Endothelial cell of umbilical vein (primary cell): ENCODE measurements around the gene SLC8A1. TPM values are rescaled to one million over a fixed set of nuclear protein-coding genes. Genes with fewer than 3 reads are reported as not detected.

Source experiments
- BruUV-seq: library from RNA; stranded (reverse); fragments of 400-500 nt; replicated peaks from 2 replicates; lab custom pipeline; 2021; lab: Mats Ljungman, UMichigan
- CTCF ChIA-PET: fragments of 300-600, 350-600 bp; sonication (Branson Sonifier 250); formaldehyde crosslinking; loops from one replicate; lab custom pipeline; 2021; ENCODE audit warnings: antibody characterized with exemption, inconsistent platforms; lab: Charles Lee
- POLR2A ChIA-PET: fragments of 300-600, 350-600 bp; sonication (Branson Sonifier 250); formaldehyde crosslinking; loops from one replicate; lab custom pipeline; 2021; ENCODE audit warnings: antibody characterized with exemption, inconsistent platforms; lab: Charles Lee
- DNase-seq: peaks from one replicate; pipeline ENCODE4 v3.0.0-alpha.2; 2011; ENCODE audit warnings: low read depth, low spot score
- FAIRE-seq: peaks from 2 replicates; lab custom pipeline; 2011; peaks lifted over from hg19 to GRCh38; lab: Jason Lieb, UNC
- H2AFZ ChIP-seq: 2 replicates; pipeline ENCODE4 v1.6.0; 2012; ENCODE audit warnings: low read depth, low read length, control low read depth, inconsistent platforms
- H3K27ac ChIP-seq: 2 replicates; pipeline ENCODE4 v1.5.1; 2011; ENCODE audit warnings: low read depth, mild to moderate bottlenecking, control low read depth, low read length, moderate library complexity; ENCODE audit not compliant: insufficient read depth
- H3K27me3 ChIP-seq, 2 experiments: 2 replicates each; pipeline versions ENCODE4 v1.6.0 to v1.6.1; 2011; ENCODE audit warnings: low read length in 2 of 2, mixed read lengths in 1 of 2; ENCODE audit not compliant: control insufficient read depth in 2 of 2, insufficient read depth in 2 of 2
- H3K36me3 ChIP-seq, 2 experiments: 2 replicates in 1 of 2; 3 replicates in 1 of 2; pipeline ENCODE4 v1.5.1; 2011; ENCODE audit warnings: low read length in 2 of 2, mild to moderate bottlenecking in 1 of 2, moderate library complexity in 1 of 2; ENCODE audit not compliant: control insufficient read depth in 2 of 2, insufficient read depth in 2 of 2; ENCODE audit errors: extremely low read depth in 1 of 2
- H3K4me1 ChIP-seq: 3 replicates; pipeline ENCODE4 v1.5.1; 2011; ENCODE audit warnings: mild to moderate bottlenecking, low read length; ENCODE audit not compliant: control insufficient read depth, insufficient read depth; ENCODE audit errors: extremely low read depth
- H3K4me2 ChIP-seq: 2 replicates; pipeline ENCODE4 v1.6.1; 2011; ENCODE audit warnings: low read length, control low read depth, mixed read lengths; ENCODE audit not compliant: insufficient read depth
- H3K4me3 ChIP-seq, 3 experiments: fragments of 200-600 bp in 1 of 3; sonication (generic), shearing (Covaris generic) in 1 of 3; replicated peaks in 1 of 3; 2 replicates each; pipeline ENCODE4 v1.5.1; 2011 to 2016; ENCODE audit warnings: control low read depth in 3 of 3, low read length in 3 of 3, mild to moderate bottlenecking in 2 of 3, inconsistent platforms in 1 of 3, low read depth in 1 of 3, moderate library complexity in 1 of 3; ENCODE audit not compliant: insufficient read depth in 1 of 3
- H3K79me2 ChIP-seq: 2 replicates; pipeline ENCODE4 v1.6.0; 2012; ENCODE audit warnings: low read length, inconsistent platforms; ENCODE audit not compliant: control insufficient read depth, insufficient read depth
- H3K9ac ChIP-seq: replicated peaks from 2 replicates; pipeline ENCODE3; 2011; ENCODE audit warnings: low read length, control low read depth; ENCODE audit not compliant: insufficient read depth; ENCODE audit errors: extremely low read depth
- H3K9me1 ChIP-seq: replicated peaks from 3 replicates; pipeline ENCODE4 v1.6.0; 2011; ENCODE audit warnings: mild to moderate bottlenecking, low read length; ENCODE audit not compliant: control insufficient read depth, insufficient read depth; ENCODE audit errors: extremely low read depth
- H3K9me3 ChIP-seq: replicated peaks from 2 replicates; pipeline ENCODE4 v1.5.1; 2012; ENCODE audit warnings: low read length, inconsistent platforms; ENCODE audit not compliant: control insufficient read depth, insufficient read depth
- H4K20me1 ChIP-seq: replicated peaks from 2 replicates; pipeline ENCODE3; 2011; ENCODE audit warnings: mild to moderate bottlenecking, low read length; ENCODE audit not compliant: control insufficient read depth, insufficient read depth; ENCODE audit errors: extremely low read depth
- EZH2 ChIP-seq: IDR thresholded peaks from 2 replicates; pipeline ENCODE4 v1.6.1; 2012; ENCODE audit warnings: borderline replicate concordance, low read depth, mild to moderate bottlenecking, moderate library complexity, low read length, inconsistent platforms; ENCODE audit not compliant: severe bottlenecking
- FOS ChIP-seq: IDR thresholded peaks from 2 replicates; pipeline ENCODE4 v1.6.1; 2011; ENCODE audit warnings: mild to moderate bottlenecking, low read length, moderate library complexity, borderline replicate concordance; ENCODE audit not compliant: insufficient read depth
- GATA2 ChIP-seq: IDR thresholded peaks from 2 replicates; pipeline ENCODE4 v1.7.0; 2011; ENCODE audit warnings: low read depth, mild to moderate bottlenecking, moderate library complexity, mixed read lengths, low read length; ENCODE audit not compliant: insufficient read length, insufficient read depth
- JUN ChIP-seq: IDR thresholded peaks from 2 replicates; pipeline ENCODE4 v1.6.1; 2011; ENCODE audit warnings: borderline replicate concordance, low read depth; ENCODE audit not compliant: insufficient read length, insufficient read depth
- MYC ChIP-seq: IDR thresholded peaks from one replicate; pipeline ENCODE4 v1.6.1; 2011; ENCODE audit warnings: mild to moderate bottlenecking, low read depth, low read length
- POLR2A ChIP-seq: IDR thresholded peaks from 2 replicates; pipeline ENCODE4 v1.6.1; 2012; ENCODE audit warnings: low read depth, mild to moderate bottlenecking, control low read depth, low read length
- POLR2AphosphoS5 ChIP-seq: IDR thresholded peaks from 2 replicates; pipeline ENCODE4 v1.6.1; 2012; ENCODE audit warnings: low read depth, mild to moderate bottlenecking, control low read depth, low read length, moderate library complexity; ENCODE audit not compliant: insufficient read depth
- dilution Hi-C: fragments of 300-500 bp; cut with MboI; formaldehyde crosslinking; loops from one replicate; pipeline ENCODE4 v1.15.0; 2019; ENCODE audit warnings: low sequenced_read_pairs; ENCODE audit not compliant: extremely low pct_ligation_motif_present
- intact Hi-C: fragments of 100-400 bp; cut with micrococcal nuclease; formaldehyde crosslinking; loops from one replicate; pipeline ENCODE4 v1.10.0; 2022
- polyA plus RNA-seq, 4 experiments: library from polyadenylated mRNA; depleted of rRNA in 3 of 4; stranded (reverse) in 3 of 4; unstranded in 1 of 4; fragments of >200 nt; gene quantifications; 2 replicates each; pipeline versions ENCODE4 v1.2.1 to v1.2.3, GENCODE V29; 2011 to 2012; ENCODE audit warnings: missing spikeins in 1 of 4
- total RNA-seq: library from RNA; stranded (reverse); gene quantifications from 2 replicates; pipeline ENCODE4 v1.2.3, GENCODE V29; 2021
- TF ChIP-seq, protein P1 (sequence below): IDR thresholded peaks from 2 replicates; pipeline ENCODE4 v1.6.1; 2011; ENCODE audit not compliant: insufficient read depth, insufficient read length
- TF ChIP-seq, protein P2 (sequence below), 2 donors: IDR thresholded peaks; 1 replicate in 1 of 2; 2 replicates in 1 of 2; pipeline ENCODE4 v1.5.1; 2011; ENCODE audit warnings: low read length in 2 of 2, mild to moderate bottlenecking in 2 of 2, moderate library complexity in 2 of 2, control low read depth in 1 of 2, inconsistent platforms in 1 of 2, low read depth in 1 of 2; ENCODE audit not compliant: insufficient read depth in 1 of 2; ENCODE audit errors: extremely low read depth in 1 of 2

The SLC8A1 gene
- total and polyA plus RNA-seq, 2 donors (not counting 3 experiments of a cell fraction or from before 2014, with no cell fraction given) = 0.19 to 1.8 TPM

DNA sequence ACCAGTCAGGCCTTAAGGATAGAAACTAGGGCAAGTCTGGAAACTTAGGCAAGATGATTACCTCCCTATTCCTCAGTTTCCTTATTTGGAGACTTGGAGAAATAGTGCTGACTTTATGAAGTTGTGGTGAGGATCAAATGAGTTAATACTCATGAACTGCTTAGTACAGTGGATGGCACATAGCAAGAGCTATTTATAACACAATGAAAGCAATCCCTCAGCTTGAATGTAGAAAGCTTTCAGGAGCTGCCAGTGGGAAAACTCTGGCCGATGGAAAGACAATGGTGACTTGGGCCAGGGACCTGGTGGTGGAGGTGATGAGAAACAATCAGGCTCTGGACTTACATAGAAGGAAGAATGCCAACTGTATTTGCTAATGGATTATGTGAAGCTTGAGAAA, 403.4 kb downstream of the SLC8A1 start:
- Histone ChIP-seq H3K4me1 (no peaks in the 10 kb centered on the region), H3K27me3 (peaks cover 2% of the 10 kb centered on the region in 2 experiments), H3K4me3 (no peak overlapping the region), H3K36me3 (no peaks in the 10 kb centered on the region), H3K27ac (no peak overlapping the region), H3K79me2 (no peaks in the 10 kb centered on the region), H3K9me3 (no peaks in the 10 kb centered on the region), H3K4me2 (no peak overlapping the region), H4K20me1 (no peaks in the 10 kb centered on the region), H3K9me1 (no peaks in the 10 kb centered on the region), H2AFZ (no peak overlapping the region), H3K9ac (no peak overlapping the region)
- dilution Hi-C loops (no loop called here), intact Hi-C loops (no loop called here)
- no peak for TF ChIP-seq EZH2
- no peak for TF ChIP-seq POLR2A
- no peak for TF ChIP-seq FOS
- TF ChIP-seq, protein P1, sequence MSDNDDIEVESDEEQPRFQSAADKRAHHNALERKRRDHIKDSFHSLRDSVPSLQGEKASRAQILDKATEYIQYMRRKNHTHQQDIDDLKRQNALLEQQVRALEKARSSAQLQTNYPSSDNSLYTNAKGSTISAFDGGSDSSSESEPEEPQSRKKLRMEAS = no peak
- TF ChIP-seq, protein P2, sequence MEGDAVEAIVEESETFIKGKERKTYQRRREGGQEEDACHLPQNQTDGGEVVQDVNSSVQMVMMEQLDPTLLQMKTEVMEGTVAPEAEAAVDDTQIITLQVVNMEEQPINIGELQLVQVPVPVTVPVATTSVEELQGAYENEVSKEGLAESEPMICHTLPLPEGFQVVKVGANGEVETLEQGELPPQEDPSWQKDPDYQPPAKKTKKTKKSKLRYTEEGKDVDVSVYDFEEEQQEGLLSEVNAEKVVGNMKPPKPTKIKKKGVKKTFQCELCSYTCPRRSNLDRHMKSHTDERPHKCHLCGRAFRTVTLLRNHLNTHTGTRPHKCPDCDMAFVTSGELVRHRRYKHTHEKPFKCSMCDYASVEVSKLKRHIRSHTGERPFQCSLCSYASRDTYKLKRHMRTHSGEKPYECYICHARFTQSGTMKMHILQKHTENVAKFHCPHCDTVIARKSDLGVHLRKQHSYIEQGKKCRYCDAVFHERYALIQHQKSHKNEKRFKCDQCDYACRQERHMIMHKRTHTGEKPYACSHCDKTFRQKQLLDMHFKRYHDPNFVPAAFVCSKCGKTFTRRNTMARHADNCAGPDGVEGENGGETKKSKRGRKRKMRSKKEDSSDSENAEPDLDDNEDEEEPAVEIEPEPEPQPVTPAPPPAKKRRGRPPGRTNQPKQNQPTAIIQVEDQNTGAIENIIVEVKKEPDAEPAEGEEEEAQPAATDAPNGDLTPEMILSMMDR (IDR thresholded peaks at IDR 0.05; ENCODE audit: extremely low read depth in 1 of 2, insufficient read depth in 1 of 2, low read depth in 1 of 2, low read length in 2 of 2) = no peak
- no peak for TF ChIP-seq MYC
- no peak for TF ChIP-seq POLR2AphosphoS5
- no peak for TF ChIP-seq JUN
- TF ChIP-seq GATA2 = no peak
- ChIA-PET CTCF (no interaction called here), POLR2A (no interaction called here)
- no peak for DNase-seq
- no TSS peak for BruUV-seq
- no peak for FAIRE-seq
